AG10803 (cell line): Measurements from ENCODE around the gene PIGH.

ENCODE experiments used
- DNase-seq: peaks from one replicate; pipeline ENCODE4 v3.0.0; 2010; ENCODE audit warnings: low read depth
- H3K4me3 ChIP-seq: 2 replicates; pipeline ENCODE4 v1.5.1; 2011; ENCODE audit warnings: mild to moderate bottlenecking, low read length, control low read depth
- TF ChIP-seq, protein P1 (sequence below): conservative IDR thresholded peaks from 2 replicates; pipeline ENCODE4 v1.5.1; 2011; ENCODE audit warnings: mild to moderate bottlenecking, low read length, control low read depth, inconsistent platforms

The PIGH gene

DNA sequence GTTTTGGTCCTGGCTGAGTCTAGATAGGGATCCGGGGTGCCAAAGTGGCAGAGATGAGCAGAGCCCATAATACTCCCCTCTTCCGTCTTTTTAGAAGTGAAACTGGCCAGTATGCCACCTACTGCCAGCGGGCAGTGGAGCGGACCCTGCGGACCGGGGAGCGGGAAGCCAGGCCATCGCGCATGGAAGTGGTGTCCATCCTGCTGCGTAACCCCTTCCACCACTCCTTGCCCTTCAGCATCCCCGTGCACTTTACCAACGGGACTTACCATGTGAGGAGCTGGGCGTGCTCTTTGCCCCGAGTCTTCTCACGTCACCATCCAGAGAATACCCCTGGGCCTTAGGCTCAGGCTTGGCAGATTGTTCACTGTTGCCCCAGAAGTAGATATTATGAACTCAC, 21.0 kb downstream of the PIGH start:
- H3K4me3 ChIP-seq, result no peak overlapping the region
- no peak for DNase-seq
- TF ChIP-seq, protein P1, sequence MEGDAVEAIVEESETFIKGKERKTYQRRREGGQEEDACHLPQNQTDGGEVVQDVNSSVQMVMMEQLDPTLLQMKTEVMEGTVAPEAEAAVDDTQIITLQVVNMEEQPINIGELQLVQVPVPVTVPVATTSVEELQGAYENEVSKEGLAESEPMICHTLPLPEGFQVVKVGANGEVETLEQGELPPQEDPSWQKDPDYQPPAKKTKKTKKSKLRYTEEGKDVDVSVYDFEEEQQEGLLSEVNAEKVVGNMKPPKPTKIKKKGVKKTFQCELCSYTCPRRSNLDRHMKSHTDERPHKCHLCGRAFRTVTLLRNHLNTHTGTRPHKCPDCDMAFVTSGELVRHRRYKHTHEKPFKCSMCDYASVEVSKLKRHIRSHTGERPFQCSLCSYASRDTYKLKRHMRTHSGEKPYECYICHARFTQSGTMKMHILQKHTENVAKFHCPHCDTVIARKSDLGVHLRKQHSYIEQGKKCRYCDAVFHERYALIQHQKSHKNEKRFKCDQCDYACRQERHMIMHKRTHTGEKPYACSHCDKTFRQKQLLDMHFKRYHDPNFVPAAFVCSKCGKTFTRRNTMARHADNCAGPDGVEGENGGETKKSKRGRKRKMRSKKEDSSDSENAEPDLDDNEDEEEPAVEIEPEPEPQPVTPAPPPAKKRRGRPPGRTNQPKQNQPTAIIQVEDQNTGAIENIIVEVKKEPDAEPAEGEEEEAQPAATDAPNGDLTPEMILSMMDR, result no peak

DNA sequence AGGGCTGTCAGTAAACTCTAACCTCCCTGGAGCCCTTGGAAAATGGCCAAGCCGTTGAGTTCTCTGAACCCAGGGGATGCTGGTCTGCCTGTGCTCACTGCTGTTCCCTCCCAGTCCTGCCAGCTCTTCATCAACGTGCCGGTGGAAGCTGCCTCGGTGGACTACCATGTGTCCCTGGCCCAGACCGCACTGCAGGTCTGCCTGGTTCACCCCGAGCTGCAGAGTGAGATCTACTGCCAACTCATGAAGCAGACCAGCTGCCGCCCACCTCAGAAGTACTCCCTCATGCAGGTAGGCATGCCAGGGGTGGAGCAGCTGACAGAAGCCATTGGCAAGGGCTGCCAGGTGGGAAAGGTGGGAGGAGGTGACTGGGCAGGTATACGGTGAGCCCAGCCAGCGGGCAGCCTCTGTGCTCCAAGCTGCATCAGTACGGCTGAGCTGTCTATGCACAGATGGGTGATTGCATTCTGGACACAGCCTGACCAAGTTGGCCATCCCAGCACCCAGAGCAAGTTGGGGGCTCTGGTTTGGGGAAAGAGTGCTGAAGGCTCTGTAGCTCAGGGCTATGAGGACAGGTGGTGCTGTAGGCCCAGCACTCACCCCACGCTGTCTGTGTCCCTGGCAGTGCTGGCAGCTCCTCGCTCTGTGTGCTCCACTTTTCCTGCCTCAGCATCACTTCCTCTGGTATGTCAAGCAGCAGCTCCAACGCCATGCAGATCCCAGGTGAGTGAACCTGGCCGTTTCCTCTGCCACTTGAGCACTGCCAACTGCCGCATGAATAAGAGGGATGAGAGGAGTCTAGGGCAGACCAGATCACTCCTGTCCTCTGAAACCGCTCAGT, 21.9 kb downstream of the PIGH start:
- no peak overlapping the region for H3K4me3 ChIP-seq
- no peak for DNase-seq
- TF ChIP-seq, protein P1, result no peak

DNA sequence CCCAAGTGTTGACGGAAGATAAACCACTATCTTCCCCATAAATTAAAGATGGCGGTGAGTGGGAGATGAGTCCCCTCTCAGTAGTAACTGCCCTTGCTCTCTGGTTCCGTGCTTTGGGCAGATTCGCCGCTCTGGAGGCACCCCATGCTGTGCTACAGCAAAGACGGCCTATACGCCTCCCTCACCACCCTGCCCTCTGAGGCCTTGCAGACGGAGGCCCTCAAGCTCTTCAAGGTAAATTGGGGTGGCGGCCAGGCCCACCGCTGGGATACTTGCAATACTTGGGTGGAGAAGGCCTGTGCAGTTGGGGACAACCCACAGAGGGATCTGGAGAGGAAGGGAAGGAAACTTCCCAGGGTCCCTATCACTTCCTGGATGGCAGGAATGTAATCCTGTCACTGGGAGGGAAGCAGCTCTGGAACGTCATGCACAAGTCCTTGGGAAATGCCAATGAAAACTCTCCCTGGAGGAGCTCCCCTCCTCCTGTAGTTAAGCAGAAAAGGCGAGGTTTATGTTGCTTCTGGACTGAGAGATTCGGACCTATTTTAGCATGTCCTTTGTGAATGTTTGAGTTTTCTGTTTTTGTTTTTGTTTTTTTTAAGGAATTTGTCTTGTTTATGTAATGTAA, 22.8 kb downstream of the PIGH start:
- DNase-seq, result no peak
- TF ChIP-seq, protein P1, result no peak

DNA sequence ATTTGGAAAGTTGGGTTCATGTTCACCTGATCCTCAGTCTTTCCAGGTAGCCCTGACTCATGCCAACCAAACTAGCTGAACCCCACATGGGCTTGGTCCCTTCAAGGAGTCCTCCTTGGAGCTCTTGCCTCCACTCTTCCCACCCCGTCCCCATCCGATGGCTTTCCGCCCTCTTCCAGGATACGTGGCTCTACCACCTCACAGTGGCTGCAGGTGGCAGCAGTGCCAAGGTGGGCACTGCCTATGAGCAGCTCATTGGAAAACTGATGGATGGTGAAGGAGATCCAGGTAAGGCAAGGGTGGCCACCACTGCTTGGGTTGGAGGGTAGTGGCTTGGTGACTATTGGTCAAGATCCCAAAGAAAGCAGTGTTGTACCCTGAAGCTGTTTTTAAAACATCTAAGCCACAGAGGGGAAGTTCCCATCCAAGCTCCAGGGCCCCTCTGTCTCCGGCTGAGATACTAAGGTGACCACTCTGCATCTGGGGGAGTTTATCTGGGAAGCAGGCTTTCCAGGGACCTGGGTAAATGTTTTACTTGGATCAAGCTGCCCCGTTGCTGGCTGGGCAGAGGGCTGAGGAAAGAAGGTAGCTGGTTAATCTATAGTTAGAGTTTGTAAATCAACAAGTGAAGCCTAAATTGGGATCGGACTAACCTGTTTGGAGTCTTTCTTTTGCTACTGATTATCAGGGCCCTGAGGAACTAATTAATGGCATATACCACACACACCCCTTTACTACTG, 23.7 kb downstream of the PIGH start:
- DNase-seq, result no peak
- no peak overlapping the region for H3K4me3 ChIP-seq
- TF ChIP-seq, protein P1, result no peak

More for the DNA sequence above, 22.8 kb downstream of the PIGH start:
- no peak overlapping the region for H3K4me3 ChIP-seq

DNA sequence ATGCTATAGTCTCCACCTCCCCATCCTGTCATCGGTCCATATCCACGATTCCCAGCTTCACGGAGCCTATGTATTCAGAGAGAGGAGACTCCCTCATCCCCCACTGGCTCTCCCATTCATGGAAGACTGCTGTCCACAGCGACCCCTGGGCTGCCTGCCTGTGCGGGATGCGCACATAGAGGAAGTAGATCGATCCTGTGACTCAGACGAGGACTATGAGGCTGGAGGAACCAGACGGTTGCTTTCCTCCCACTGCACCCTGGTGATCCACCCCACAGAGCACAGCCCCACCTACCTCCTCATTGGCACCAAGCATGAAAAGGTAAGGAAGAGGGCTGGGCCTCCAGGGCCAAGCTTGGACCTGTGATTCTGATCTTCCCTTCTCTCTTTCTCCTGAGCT, 24.4 kb downstream of the PIGH start:
- no peak for DNase-seq
- TF ChIP-seq, protein P1, result no peak
- H3K4me3 ChIP-seq, result no peak overlapping the region

DNA sequence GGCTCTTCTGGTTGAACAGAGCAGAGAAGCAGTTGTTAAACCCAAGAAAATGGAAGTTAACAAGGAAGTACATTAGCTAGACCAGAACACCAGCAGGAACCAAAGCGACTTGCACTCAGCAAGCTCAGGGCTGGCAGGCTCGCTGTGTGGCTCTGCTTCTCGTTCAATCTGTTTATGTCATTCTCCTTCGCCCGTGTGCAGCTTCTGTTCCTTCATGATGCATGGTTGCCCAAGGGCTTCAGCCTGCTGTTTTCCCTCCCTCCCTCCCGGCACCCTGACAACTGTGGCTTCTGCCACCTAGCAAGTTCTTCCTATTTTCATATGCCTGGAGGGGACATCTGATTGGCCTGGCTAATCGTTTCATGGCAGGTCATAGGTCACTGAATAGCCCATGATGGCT, 25.3 kb downstream of the PIGH start:
- TF ChIP-seq, protein P1, result no peak
- H3K4me3 ChIP-seq, result no peak overlapping the region
- DNase-seq, result no peak
